GM21737 (cell line): ENCODE results near the gene GRK3.
"Not testable (repeated sequence)": the region's sequence is repeated elsewhere in the genome, so short reads cannot be mapped to it uniquely, and the experiment has no call there.

Experiments
- ATAC-seq: cut with Tn5 transposase; IDR thresholded peaks from one replicate; pipeline ENCODE4 v1.9.1; 2021; ENCODE audit warnings: mild to moderate bottlenecking, moderate library complexity; ENCODE audit not compliant: unreplicated experiment

GRK3 gene

GRCh38 chr22:25564320-25564978 lies at the start of gene GRK3:
Gene GRK3, plus strand, starts transcription at chr22:25564675. Its CDS starts 366 bp downstream, at chr22:25565041.
- peak; percentile 51 for ATAC-seq

- no peak for ATAC-seq
Measured at GRCh38 chr22:25518000-25518663, 46.3 kb upstream of the GRK3 start.

GRCh38 chr22:25525376-25525775 lies 39.1 kb upstream of the GRK3 start:
- ATAC-seq = no peak

- not testable (repeated sequence) for ATAC-seq
Measured at GRCh38 chr22:25525804-25526584, 38.5 kb upstream of the GRK3 start.

GRCh38 chr22:25527016-25527415 lies 37.5 kb upstream of the GRK3 start:
- ATAC-seq = not testable (repeated sequence)

GRCh38 chr22:25528068-25528467 lies 36.4 kb upstream of the GRK3 start:
- ATAC-seq = not testable (repeated sequence)

GRCh38 chr22:25529059-25529458 lies 35.4 kb upstream of the GRK3 start:
- not testable (repeated sequence) for ATAC-seq

- ATAC-seq = not testable (repeated sequence)
Measured at GRCh38 chr22:25529541-25530137, 34.8 kb upstream of the GRK3 start.

- ATAC-seq = not testable (repeated sequence)
Measured at GRCh38 chr22:25531677-25532076, 32.8 kb upstream of the GRK3 start.

- ATAC-seq = no peak
Measured at GRCh38 chr22:25534724-25535123, 29.8 kb upstream of the GRK3 start.

- ATAC-seq = no peak
Measured at GRCh38 chr22:25536589-25536988, 27.9 kb upstream of the GRK3 start.

- no peak for ATAC-seq
Measured at GRCh38 chr22:25540166-25540907, 24.1 kb upstream of the GRK3 start.

GRCh38 chr22:25540908-25541660 lies 23.4 kb upstream of the GRK3 start:
- ATAC-seq = no peak

GRCh38 chr22:25542191-25542590 lies 22.3 kb upstream of the GRK3 start:
- ATAC-seq = no peak

- no peak for ATAC-seq
Measured at GRCh38 chr22:25542720-25543402, 21.6 kb upstream of the GRK3 start.

GRCh38 chr22:25545146-25545545 lies 19.3 kb upstream of the GRK3 start:
- no peak for ATAC-seq

GRCh38 chr22:25545672-25546071 lies 18.8 kb upstream of the GRK3 start:
- ATAC-seq = no peak

- no peak for ATAC-seq
Measured at GRCh38 chr22:25546242-25546641, 18.2 kb upstream of the GRK3 start.

GRCh38 chr22:25546751-25547150 lies 17.7 kb upstream of the GRK3 start:
- no peak for ATAC-seq
